Thyroid gland (tissue), 4 donors: Measurements from ENCODE around the gene SERINC2. TPM values are rescaled to one million over a fixed set of nuclear protein-coding genes. Genes with fewer than 3 reads are reported as not detected.

Experiments
- DNase-seq, 2 donors: peaks; one replicate each; pipeline ENCODE4 v3.0.0-alpha.2; 2019
- H3K27ac ChIP-seq, 3 donors: fragments of 200-600 bp; sonication (generic); 1 replicate in 2 of 3; 2 replicates in 1 of 3; pipeline ENCODE4 v1.5.1; 2016 to 2019; ENCODE audit warnings: mild to moderate bottlenecking in 1 of 3, moderate library complexity in 1 of 3
- H3K27me3 ChIP-seq: fragments of 200-600 bp; sonication (generic); one replicate; pipeline ENCODE4 v1.5.1; 2019
- H3K36me3 ChIP-seq, 2 donors: fragments of 200-600 bp; sonication (generic); one replicate each; pipeline ENCODE4 v1.5.1; 2016 to 2019
- H3K4me1 ChIP-seq, 2 donors: fragments of 200-600 bp; sonication (generic); one replicate each; pipeline ENCODE4 v1.5.1; 2017 to 2019
- H3K4me3 ChIP-seq, 3 donors: fragments of 200-600 bp; sonication (generic); replicated peaks in 1 of 3; 1 replicate in 2 of 3; 2 replicates in 1 of 3; pipeline ENCODE4 v1.5.1; 2016; ENCODE audit warnings: mild to moderate bottlenecking in 1 of 3
- H3K9me3 ChIP-seq: fragments of 200-600 bp; sonication (generic); one replicate; pipeline ENCODE4 v1.5.1; 2017
- POLR2A ChIP-seq, 2 donors: fragments of 450-650 bp; IDR thresholded peaks; one replicate each; pipeline ENCODE4 v1.6.1; 2017; ENCODE audit warnings: antibody characterized with exemption in 2 of 2, mild to moderate bottlenecking in 2 of 2, moderate library complexity in 1 of 2
- WGBS, 2 donors: methylation state at CpG; one replicate each; pipeline ENCODE4 v1.1.5; 2017; 5-methylcytosine and 5-hydroxymethylcytosine counted together
- intact Hi-C: fragments of 100-400 bp; cut with DNase I; formaldehyde crosslinking; loops from one replicate; pipeline ENCODE4 v1.15.1; 2023
- total RNA-seq, 4 donors: library from RNA; depleted of rRNA; stranded (reverse); fragments of >200 nt; gene quantifications; one replicate each; pipeline ENCODE4 v1.2.3, GENCODE V29; 2016
- TF ChIP-seq, protein P1 (sequence below), 6 experiments: fragments of 200-600 bp in 3 of 6; fragments of 450-650 bp in 3 of 6; sonication (generic) in 3 of 6; IDR thresholded peaks; one replicate each; pipeline ENCODE4 v1.5.1; 2016 to 2019; ENCODE audit warnings: antibody characterized with exemption in 6 of 6, mild to moderate bottlenecking in 2 of 6, inconsistent platforms in 1 of 6, moderate library complexity in 1 of 6

Gene SERINC2
- total RNA-seq, 4 donors from 2014 or later = 28.9 to 57.7 (median 37.7) TPM

DNA sequence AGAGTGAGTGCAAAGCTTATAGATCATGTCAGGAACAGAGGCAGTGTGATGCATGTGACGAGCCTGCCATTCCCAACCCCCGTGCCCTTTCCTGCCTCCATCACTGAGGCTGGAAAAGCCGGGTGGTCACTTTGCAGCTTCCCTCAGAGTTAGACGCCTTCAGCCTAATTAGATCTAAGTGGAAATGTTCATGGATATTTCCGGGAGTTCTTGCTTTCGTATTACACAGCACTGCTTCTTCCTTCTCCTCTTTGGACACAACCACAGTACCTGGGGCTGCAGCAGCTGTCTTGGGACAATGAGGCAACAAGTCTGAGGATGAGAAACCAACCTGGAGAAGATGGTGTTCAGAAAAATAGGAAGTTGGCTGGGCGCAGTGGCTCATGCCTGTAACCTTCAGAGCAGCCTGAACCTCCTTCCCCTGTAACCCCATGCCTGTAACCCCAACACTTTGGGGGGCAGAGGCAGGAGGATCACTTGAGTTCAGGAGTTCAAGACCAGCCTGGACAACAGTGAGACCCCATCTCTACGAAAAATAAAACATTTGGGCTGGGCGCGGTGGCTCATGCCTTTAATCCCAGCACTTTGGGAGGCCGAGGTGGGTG lies 24.5 kb downstream of the SERINC2 start:
- Histone ChIP-seq H3K4me3 (no peak overlapping the region), H3K27me3 (no peaks in the 10 kb centered on the region), H3K4me1 (no peaks in the 10 kb centered on the region), H3K9me3 (no peaks in the 10 kb centered on the region), H3K36me3 (no peaks in the 10 kb centered on the region), H3K27ac (no peak overlapping the region)
- intact Hi-C loops = no loop called here
- WGBS, 2 donors = 81 to 82% methylated on average over 11 of the region's 11 CpGs
- DNase-seq = no peak
- TF ChIP-seq, protein P1, sequence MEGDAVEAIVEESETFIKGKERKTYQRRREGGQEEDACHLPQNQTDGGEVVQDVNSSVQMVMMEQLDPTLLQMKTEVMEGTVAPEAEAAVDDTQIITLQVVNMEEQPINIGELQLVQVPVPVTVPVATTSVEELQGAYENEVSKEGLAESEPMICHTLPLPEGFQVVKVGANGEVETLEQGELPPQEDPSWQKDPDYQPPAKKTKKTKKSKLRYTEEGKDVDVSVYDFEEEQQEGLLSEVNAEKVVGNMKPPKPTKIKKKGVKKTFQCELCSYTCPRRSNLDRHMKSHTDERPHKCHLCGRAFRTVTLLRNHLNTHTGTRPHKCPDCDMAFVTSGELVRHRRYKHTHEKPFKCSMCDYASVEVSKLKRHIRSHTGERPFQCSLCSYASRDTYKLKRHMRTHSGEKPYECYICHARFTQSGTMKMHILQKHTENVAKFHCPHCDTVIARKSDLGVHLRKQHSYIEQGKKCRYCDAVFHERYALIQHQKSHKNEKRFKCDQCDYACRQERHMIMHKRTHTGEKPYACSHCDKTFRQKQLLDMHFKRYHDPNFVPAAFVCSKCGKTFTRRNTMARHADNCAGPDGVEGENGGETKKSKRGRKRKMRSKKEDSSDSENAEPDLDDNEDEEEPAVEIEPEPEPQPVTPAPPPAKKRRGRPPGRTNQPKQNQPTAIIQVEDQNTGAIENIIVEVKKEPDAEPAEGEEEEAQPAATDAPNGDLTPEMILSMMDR (IDR thresholded peaks at IDR 0.05) = no peak
- TF ChIP-seq POLR2A (IDR thresholded peaks at IDR 0.05) = no peak

- Histone ChIP-seq H3K4me1 (no peaks in the 10 kb centered on the region), H3K9me3 (no peaks in the 10 kb centered on the region), H3K4me3 (no peak overlapping the region), H3K36me3 (no peaks in the 10 kb centered on the region), H3K27ac (no peak overlapping the region), H3K27me3 (no peaks in the 10 kb centered on the region)
- WGBS, 2 donors = 73 to 87% methylated on average over 3 of the region's 3 CpGs
- intact Hi-C loops = no loop called here
- DNase-seq = no peak
- TF ChIP-seq POLR2A (IDR thresholded peaks at IDR 0.05) = no peak
- TF ChIP-seq, protein P1 (IDR thresholded peaks at IDR 0.05) = no peak
Observed at GRCh38 chr1:31439276-31439675, 26.3 kb downstream of the SERINC2 start.

GRCh38 chr1:31441073-31441472 lies 28.1 kb downstream of the SERINC2 start:
- Histone ChIP-seq H3K9me3 (no peaks in the 10 kb centered on the region), H3K4me3 (no peak overlapping the region), H3K27ac (no peak overlapping the region), H3K4me1 (no peaks in the 10 kb centered on the region), H3K36me3 (no peaks in the 10 kb centered on the region), H3K27me3 (no peaks in the 10 kb centered on the region)
- intact Hi-C loops = no loop called here
- WGBS, 2 donors = 61 to 70% methylated on average over 3 of the region's 3 CpGs
- no peak for TF ChIP-seq POLR2A (IDR thresholded peaks at IDR 0.05)
- TF ChIP-seq, protein P1 (IDR thresholded peaks at IDR 0.05) = no peak
- DNase-seq = no peak

DNA sequence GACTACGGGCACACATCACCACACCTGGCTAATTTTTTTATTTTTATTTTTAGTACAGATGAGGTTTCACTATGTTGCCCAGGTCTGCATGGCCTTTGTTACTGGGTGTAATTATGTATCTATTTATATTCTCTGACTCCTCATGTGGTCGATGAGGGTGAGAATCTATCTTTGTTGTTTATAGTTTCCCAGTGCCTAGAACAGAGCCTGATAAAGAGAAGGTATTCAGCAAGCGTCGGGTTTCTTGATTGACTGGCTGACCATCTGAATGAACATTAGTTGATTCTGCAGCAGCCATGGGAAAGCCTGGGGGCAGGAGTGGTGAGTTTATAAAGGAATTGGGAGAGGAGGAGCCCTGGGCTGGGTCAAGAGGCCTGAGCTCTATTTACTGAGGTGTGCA lies 28.5 kb downstream of the SERINC2 start:
- Histone ChIP-seq H3K27me3 (no peaks in the 10 kb centered on the region), H3K4me3 (no peak overlapping the region), H3K36me3 (no peaks in the 10 kb centered on the region), H3K27ac (no peak overlapping the region), H3K4me1 (no peaks in the 10 kb centered on the region), H3K9me3 (no peaks in the 10 kb centered on the region)
- DNase-seq = no peak
- WGBS, 2 donors = 80 to 81% methylated on average over 4 of the region's 4 CpGs
- intact Hi-C loops = no loop called here
- TF ChIP-seq, protein P1 (IDR thresholded peaks at IDR 0.05) = no peak
- no peak for TF ChIP-seq POLR2A (IDR thresholded peaks at IDR 0.05)

- Histone ChIP-seq H3K4me3 (no peak overlapping the region), H3K9me3 (no peaks in the 10 kb centered on the region), H3K27ac (no peak overlapping the region), H3K27me3 (no peaks in the 10 kb centered on the region), H3K36me3 (no peaks in the 10 kb centered on the region), H3K4me1 (no peaks in the 10 kb centered on the region)
- intact Hi-C loops = no loop called here
- TF ChIP-seq, protein P1 (IDR thresholded peaks at IDR 0.05) = no peak
- TF ChIP-seq POLR2A (IDR thresholded peaks at IDR 0.05) = no peak
- 86 to 87% methylated on average over 10 of the region's 10 CpGs for WGBS, 2 donors
- DNase-seq = no peak
Observed at GRCh38 chr1:31441970-31442647, 29.1 kb downstream of the SERINC2 start.
